Ovary (tissue), 3 donors: ENCODE data around the gene DNAL4.

Experiments
- CTCF ChIP-seq, 3 donors: fragments of 450-650 bp in 2 of 3; fragments of 200-600 bp in 1 of 3; IDR thresholded peaks; one replicate each; pipeline versions ENCODE4 v1.5.1 to v1.8.0; 2016 to 2022; ENCODE audit warnings: antibody characterized with exemption in 3 of 3, mild to moderate bottlenecking in 1 of 3
- EP300 ChIP-seq: sonication (generic); formaldehyde crosslinking; IDR thresholded peaks from one replicate; pipeline ENCODE4 v1.6.1; 2017; ENCODE audit warnings: antibody characterized with exemption
- POLR2A ChIP-seq: fragments of 450-650 bp; IDR thresholded peaks from one replicate; pipeline ENCODE4 v1.6.1; 2017; ENCODE audit warnings: antibody characterized with exemption, mild to moderate bottlenecking, moderate library complexity
- donor health status: DM: no; HTN: no; CAD: no.

- TF ChIP-seq CTCF (IDR thresholded peaks at IDR 0.05) (no peak), POLR2A (no peak), EP300 (no peak)
These were observed 20.5 kb downstream of the DNAL4 start for GRCh38 chr22:38773363-38773946.
